MCF 10A (cell line): ENCODE results near the gene SOCS4. TPM values are rescaled to one million over a fixed set of nuclear protein-coding genes. Genes with fewer than 3 reads are reported as not detected.
"Not testable (repeated sequence)": the region's sequence is repeated elsewhere in the genome, so short reads cannot be mapped to it uniquely, and the experiment has no call there.

Experiments
- BruUV-seq: library from RNA; stranded (reverse); fragments of 400-500 nt; replicated peaks from 2 replicates; lab custom pipeline; 2021; lab: Mats Ljungman, UMichigan
- CTCF ChIA-PET: fragments of 300-600 bp; sonication (Branson Sonifier 250); formaldehyde crosslinking; extraction: SDS; loops from one replicate; lab custom pipeline; 2021; ENCODE audit warnings: antibody characterized with exemption, inconsistent platforms; lab: Yijun Ruan, JAX
- POLR2A ChIA-PET: fragments of 300-600, 350-650 bp; sonication (Branson Sonifier 250); formaldehyde crosslinking; extraction: SDS; loops from one replicate; lab custom pipeline; 2020; ENCODE audit warnings: antibody characterized with exemption, inconsistent platforms; lab: Yijun Ruan, JAX
- DNase-seq: peaks from one replicate; pipeline ENCODE4 v3.0.0-alpha.2; 2018; ENCODE audit not compliant: unreplicated experiment
- H3K27ac Mint-ChIP-seq: one replicate; pipeline ENCODE4 v1.8.0; 2022; ENCODE audit warnings: mild to moderate bottlenecking, low read depth, mixed read lengths; ENCODE audit not compliant: unreplicated experiment
- H3K27me3 Mint-ChIP-seq: one replicate; pipeline ENCODE4 v1.8.0; 2022; ENCODE audit warnings: mixed read lengths; ENCODE audit not compliant: insufficient read depth, unreplicated experiment
- H3K36me3 Mint-ChIP-seq: one replicate; pipeline ENCODE4 v1.8.0; 2022; ENCODE audit warnings: mild to moderate bottlenecking, moderate library complexity, mixed read lengths; ENCODE audit not compliant: insufficient read depth, unreplicated experiment
- H3K4me1 Mint-ChIP-seq: one replicate; pipeline ENCODE4 v1.8.0; 2022; ENCODE audit warnings: mixed read lengths; ENCODE audit not compliant: insufficient read depth, unreplicated experiment
- H3K4me3 Mint-ChIP-seq: one replicate; pipeline ENCODE4 v1.8.0; 2022; ENCODE audit warnings: mild to moderate bottlenecking, moderate library complexity, mixed read lengths; ENCODE audit not compliant: unreplicated experiment
- H3K9me3 Mint-ChIP-seq: one replicate; pipeline ENCODE4 v1.8.0; 2022; ENCODE audit warnings: mixed read lengths; ENCODE audit not compliant: unreplicated experiment
- intact Hi-C: fragments of 100-400 bp; cut with micrococcal nuclease; formaldehyde crosslinking; loops from 2 replicates; pipeline ENCODE4 v1.14.1; 2022
- total RNA-seq: library from RNA; stranded (reverse); gene quantifications from 2 replicates; pipeline ENCODE4 v1.2.3, GENCODE V29; 2022
- TF ChIP-seq, protein P1 (sequence below): fragments of 200-600 bp; IDR thresholded peaks from one replicate; pipeline ENCODE4 v1.8.0; 2022; ENCODE audit warnings: antibody characterized with exemption, mild to moderate bottlenecking; ENCODE audit not compliant: unreplicated experiment

Gene SOCS4
- total RNA-seq, 1 experiment from 2014 or later = 29.6 TPM

DNA sequence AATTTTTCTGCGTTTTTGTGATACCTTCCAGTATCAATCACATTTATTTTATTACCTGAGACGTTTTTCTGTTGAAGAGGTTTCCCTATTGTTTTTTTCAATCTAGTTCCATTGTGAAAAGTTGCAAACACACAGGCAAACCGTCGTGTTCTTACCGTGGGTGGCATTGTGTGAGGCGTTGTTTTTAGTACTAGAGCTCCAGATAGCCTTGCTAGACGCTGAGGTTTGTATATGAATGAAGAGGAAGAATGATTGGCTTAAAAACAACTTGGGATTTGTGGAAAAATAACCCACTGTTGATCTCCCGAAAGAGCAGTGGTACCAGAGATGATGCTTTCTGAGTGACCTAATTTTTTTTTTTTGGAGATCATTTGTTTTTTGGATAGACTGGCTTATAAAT is 1.0 kb downstream of the SOCS4 start:
- Mint-ChIP-seq H3K4me3 (peak overlapping the region; percentile 91), H3K4me1 (peaks cover 20% of the 10 kb centered on the region), H3K36me3 (peaks cover 7% of the 10 kb centered on the region), H3K9me3 (no peaks in the 10 kb centered on the region), H3K27me3 (no peaks in the 10 kb centered on the region), H3K27ac (peak overlapping the region; percentile 88)
- no peak for DNase-seq
- POLR2A ChIA-PET = interaction anchor here (0.6 to 6.4 kb wide), 18 partner anchors 10 to 462 kb away, joined by 3 to 139 read pairs (median 4); partner anchors contain the start of gene MAPK1IP1L
- CTCF ChIA-PET = interaction anchor here (0.7 to 2.3 kb wide), 2 partner anchors 23 to 472 kb away, joined by 5 to 7 read pairs; no protein-coding TSS in a partner anchor
- BruUV-seq = no TSS peak
- intact Hi-C loops = no loop called here
- TF ChIP-seq, protein P1, sequence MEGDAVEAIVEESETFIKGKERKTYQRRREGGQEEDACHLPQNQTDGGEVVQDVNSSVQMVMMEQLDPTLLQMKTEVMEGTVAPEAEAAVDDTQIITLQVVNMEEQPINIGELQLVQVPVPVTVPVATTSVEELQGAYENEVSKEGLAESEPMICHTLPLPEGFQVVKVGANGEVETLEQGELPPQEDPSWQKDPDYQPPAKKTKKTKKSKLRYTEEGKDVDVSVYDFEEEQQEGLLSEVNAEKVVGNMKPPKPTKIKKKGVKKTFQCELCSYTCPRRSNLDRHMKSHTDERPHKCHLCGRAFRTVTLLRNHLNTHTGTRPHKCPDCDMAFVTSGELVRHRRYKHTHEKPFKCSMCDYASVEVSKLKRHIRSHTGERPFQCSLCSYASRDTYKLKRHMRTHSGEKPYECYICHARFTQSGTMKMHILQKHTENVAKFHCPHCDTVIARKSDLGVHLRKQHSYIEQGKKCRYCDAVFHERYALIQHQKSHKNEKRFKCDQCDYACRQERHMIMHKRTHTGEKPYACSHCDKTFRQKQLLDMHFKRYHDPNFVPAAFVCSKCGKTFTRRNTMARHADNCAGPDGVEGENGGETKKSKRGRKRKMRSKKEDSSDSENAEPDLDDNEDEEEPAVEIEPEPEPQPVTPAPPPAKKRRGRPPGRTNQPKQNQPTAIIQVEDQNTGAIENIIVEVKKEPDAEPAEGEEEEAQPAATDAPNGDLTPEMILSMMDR = no peak

DNA sequence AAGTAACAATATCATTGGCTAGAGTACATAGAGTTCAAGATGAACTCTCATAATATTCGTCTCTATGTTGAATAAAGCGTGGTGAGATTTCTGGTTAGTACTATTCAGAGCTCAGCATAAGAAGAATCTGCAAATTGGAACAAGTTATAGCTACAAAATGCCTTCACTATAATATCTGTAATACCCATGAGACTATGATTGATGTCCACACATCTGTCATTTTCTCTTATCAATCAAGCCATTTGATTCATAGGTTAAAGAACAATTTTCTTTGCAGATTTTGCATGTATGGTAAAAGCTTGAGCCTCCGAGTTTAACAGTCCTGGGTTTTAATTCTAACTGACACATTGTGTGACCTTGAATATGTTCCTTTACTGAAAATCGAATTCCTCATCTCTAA is 1.4 kb downstream of the SOCS4 start:
- Mint-ChIP-seq H3K4me1 (peaks cover 20% of the 10 kb centered on the region), H3K36me3 (peaks cover 7% of the 10 kb centered on the region), H3K9me3 (no peaks in the 10 kb centered on the region), H3K27ac (peak overlapping the region; percentile 9), H3K27me3 (no peaks in the 10 kb centered on the region), H3K4me3 (peak overlapping the region; percentile 91)
- BruUV-seq = no TSS peak
- TF ChIP-seq, protein P1 = no peak
- ChIA-PET POLR2A (interaction anchor here (0.6 to 6.4 kb wide), 18 partner anchors 9 to 462 kb away, joined by 3 to 139 read pairs (median 4); partner anchors contain the start of gene MAPK1IP1L), CTCF (interaction anchor here (0.7 to 2.3 kb wide), 2 partner anchors 22 to 472 kb away, joined by 5 to 7 read pairs; no protein-coding TSS in a partner anchor)
- DNase-seq = no peak
- intact Hi-C loops = no loop called here

DNA sequence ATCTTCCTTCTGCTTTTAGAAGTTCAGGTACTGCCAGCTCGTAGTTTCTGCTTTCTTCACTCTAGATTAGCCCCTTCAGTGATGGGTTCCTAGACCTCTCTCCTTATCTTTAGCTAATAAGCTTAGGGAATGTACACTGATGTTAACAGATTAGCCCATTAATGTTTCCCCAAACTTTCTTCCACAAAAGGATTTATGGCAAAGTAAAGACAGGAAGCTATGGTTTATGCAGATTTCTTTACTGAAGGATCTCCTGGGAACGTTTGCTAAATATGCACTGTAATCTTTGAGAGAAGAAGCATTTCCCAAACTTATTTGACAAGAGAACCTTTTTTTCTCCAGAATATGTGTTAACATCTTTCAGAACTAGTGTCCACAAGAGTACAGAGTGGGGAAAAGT is 4.2 kb downstream of the SOCS4 start:
- POLR2A ChIA-PET = interaction anchor here (0.7 to 6.4 kb wide), 8 partner anchors 8 to 104 kb away, joined by 3 to 139 read pairs (median 4); partner anchors contain the start of gene MAPK1IP1L
- Mint-ChIP-seq H3K4me1 (peaks cover 9% of the 10 kb centered on the region), H3K27me3 (no peaks in the 10 kb centered on the region), H3K27ac (peak overlapping the region; percentile 6), H3K9me3 (no peaks in the 10 kb centered on the region), H3K4me3 (no peak overlapping the region), H3K36me3 (peaks cover 28% of the 10 kb centered on the region)
- no TSS peak for BruUV-seq
- DNase-seq = no peak
- CTCF ChIA-PET = interaction anchor here (0.6 to 1.2 kb wide), 2 partner anchors 10 to 20 kb away, joined by 3 to 5 read pairs; partner anchors contain the start of gene MAPK1IP1L
- intact Hi-C loops = no loop called here
- TF ChIP-seq, protein P1 = no peak

DNA sequence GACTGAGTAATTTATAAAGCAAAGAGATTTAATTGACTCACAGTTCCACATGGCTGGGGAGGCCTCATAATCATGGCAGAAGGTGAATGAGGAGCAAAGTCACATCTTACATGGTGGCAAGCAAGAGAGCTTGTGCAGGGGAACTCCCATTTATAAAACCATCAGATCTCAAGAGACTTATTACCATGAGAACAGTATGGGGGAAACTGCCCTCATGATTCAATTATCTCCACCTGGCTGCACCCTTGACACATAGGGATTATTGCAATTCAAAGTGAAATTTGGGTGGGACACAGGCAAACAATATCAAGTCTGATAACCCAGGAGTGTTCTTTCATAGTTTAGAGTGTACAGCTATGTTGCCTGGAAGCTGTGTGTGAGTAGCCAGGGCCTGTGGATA is 11.0 kb downstream of the SOCS4 start:
- H3K4me1 Mint-ChIP-seq = peaks cover 15% of the 10 kb centered on the region
- intact Hi-C loops, H3K27me3 Mint-ChIP-seq, BruUV-seq, H3K4me3 Mint-ChIP-seq, DNase-seq, H3K9me3 Mint-ChIP-seq: not testable (repeated sequence)
- peaks cover 57% of the 10 kb centered on the region for H3K36me3 Mint-ChIP-seq
- POLR2A ChIA-PET = interaction anchor here (1.0 to 8.1 kb wide), 6 partner anchors 8 to 354 kb away, joined by 3 to 61 read pairs (median 4); partner anchors contain the start of genes MAPK1IP1L, SOCS4 and WDHD1
- H3K27ac Mint-ChIP-seq = peak overlapping the region; percentile 59
- CTCF ChIA-PET = interaction anchor here (0.6 to 0.8 kb wide), 3 partner anchors 8 to 210 kb away, joined by 3 to 4 read pairs (median 4); no protein-coding TSS in a partner anchor
